ENCODE data around the gene MTA3.
A peak's percentile ranks its signal among the peaks of the same experiment; 100 is the strongest.

MTA3 gene

GRCh38 chr2:42651057-42651456 is 82.6 kb downstream of the MTA3 start:
- H3K4me1 Mint-ChIP-seq: peaks cover 14% of the 10 kb centered on the region
- peaks cover 6% of the 10 kb centered on the region for H3K27me3 Mint-ChIP-seq (ENCODE audit: low read depth, poor library complexity)
- H3K36me3 Mint-ChIP-seq (ENCODE audit: low read depth): peaks cover 61% of the 10 kb centered on the region
- no peak for TF ChIP-seq CTCF (IDR thresholded peaks at IDR 0.05)
- no peak overlapping the region for H3K4me3 Mint-ChIP-seq
- no peak overlapping the region for H3K27ac Mint-ChIP-seq
- H3K9me3 Mint-ChIP-seq: peaks cover 7% of the 10 kb centered on the region
- no peak for DNase-seq

GRCh38 chr2:42652086-42652485 is 83.7 kb downstream of the MTA3 start:
- no peak overlapping the region for H3K4me3 Mint-ChIP-seq
- no peak for TF ChIP-seq CTCF (IDR thresholded peaks at IDR 0.05)
- H3K4me1 Mint-ChIP-seq: peaks cover 14% of the 10 kb centered on the region
- H3K36me3 Mint-ChIP-seq (ENCODE audit: low read depth): peaks cover 57% of the 10 kb centered on the region
- no peak for DNase-seq
- peaks cover 4% of the 10 kb centered on the region for H3K27me3 Mint-ChIP-seq (ENCODE audit: low read depth, poor library complexity)
- no peaks in the 10 kb centered on the region for H3K9me3 Mint-ChIP-seq
- H3K27ac Mint-ChIP-seq: no peak overlapping the region

GRCh38 chr2:42653039-42653438 is 84.6 kb downstream of the MTA3 start:
- Mint-ChIP-seq H3K36me3 (ENCODE audit: low read depth) (peaks cover 54% of the 10 kb centered on the region), H3K9me3 (no peaks in the 10 kb centered on the region), H3K4me3 (no peak overlapping the region), H3K27me3 (ENCODE audit: low read depth, poor library complexity) (peaks cover 4% of the 10 kb centered on the region), H3K4me1 (peaks cover 14% of the 10 kb centered on the region), H3K27ac (peak overlapping the region; percentile 6)
- no peak for TF ChIP-seq CTCF (IDR thresholded peaks at IDR 0.05)
- DNase-seq: no peak

GRCh38 chr2:42653908-42654445 is 85.5 kb downstream of the MTA3 start:
- no peak overlapping the region for H3K4me3 Mint-ChIP-seq
- no peak for TF ChIP-seq CTCF (IDR thresholded peaks at IDR 0.05)
- DNase-seq: no peak

GRCh38 chr2:42658306-42658705 is 89.9 kb downstream of the MTA3 start:
- Mint-ChIP-seq H3K4me3 (no peak overlapping the region), H3K36me3 (ENCODE audit: low read depth) (peaks cover 50% of the 10 kb centered on the region), H3K9me3 (no peaks in the 10 kb centered on the region), H3K27me3 (ENCODE audit: low read depth, poor library complexity) (no peaks in the 10 kb centered on the region), H3K27ac (peak overlapping the region; percentile 55), H3K4me1 (peaks cover 13% of the 10 kb centered on the region)
- TF ChIP-seq CTCF (IDR thresholded peaks at IDR 0.05): no peak
- no peak for DNase-seq

More at GRCh38 chr2:42653908-42654445, 85.5 kb downstream of the MTA3 start:
- peaks cover 49% of the 10 kb centered on the region for H3K36me3 Mint-ChIP-seq (ENCODE audit: low read depth)
- peaks cover 4% of the 10 kb centered on the region for H3K27me3 Mint-ChIP-seq (ENCODE audit: low read depth, poor library complexity)
- H3K9me3 Mint-ChIP-seq: no peaks in the 10 kb centered on the region
- H3K4me1 Mint-ChIP-seq: peaks cover 14% of the 10 kb centered on the region
- H3K27ac Mint-ChIP-seq: peak overlapping the region; percentile 46

- Mint-ChIP-seq H3K4me3 (no peak overlapping the region), H3K9me3 (no peaks in the 10 kb centered on the region), H3K36me3 (ENCODE audit: low read depth) (peaks cover 48% of the 10 kb centered on the region), H3K27me3 (ENCODE audit: low read depth, poor library complexity) (no peaks in the 10 kb centered on the region), H3K4me1 (peaks cover 18% of the 10 kb centered on the region), H3K27ac (peak overlapping the region; percentile 52)
- DNase-seq: no peak
- TF ChIP-seq CTCF (IDR thresholded peaks at IDR 0.05): no peak
These were observed 91.2 kb downstream of the MTA3 start for GRCh38 chr2:42659609-42660008.

Data from nephron progenitor cell (in vitro differentiated cells).